HCT116 (cell line): Measurements from ENCODE around the gene SYDE2.

Experiments
- ATF3 ChIP-seq: IDR thresholded peaks from 2 replicates; pipeline ENCODE4 v1.6.1; 2012
- CEBPB ChIP-seq: IDR thresholded peaks from 2 replicates; pipeline ENCODE4 v1.6.1; 2012; ENCODE audit warnings: low read depth
- CTCF ChIP-seq, 3 experiments: fragments of 200-600 bp in 1 of 3; sonication (generic) in 1 of 3; IDR thresholded peaks in 2 of 3; conservative IDR thresholded peaks in 1 of 3; 2 replicates each; pipeline ENCODE4 v1.5.1; 2012 to 2017; ENCODE audit warnings: low read depth in 2 of 3, low read length in 2 of 3, antibody characterized with exemption in 1 of 3, borderline replicate concordance in 1 of 3, control low read depth in 1 of 3, mild to moderate bottlenecking in 1 of 3, mixed read lengths in 1 of 3, mixed run types in 1 of 3, moderate library complexity in 1 of 3; ENCODE audit not compliant: insufficient read depth in 1 of 3
- EZH2 ChIP-seq: fragments of 200-600 bp; sonication (generic); IDR thresholded peaks from 2 replicates; pipeline ENCODE4 v1.6.1; 2017; ENCODE audit warnings: antibody characterized with exemption, mixed run types
- JUND ChIP-seq: IDR thresholded peaks from 2 replicates; pipeline ENCODE4 v1.6.1; 2012
- MAX ChIP-seq: IDR thresholded peaks from 2 replicates; pipeline ENCODE4 v1.6.1; 2012
- POLR2A ChIP-seq: IDR thresholded peaks from 2 replicates; pipeline ENCODE4 v1.7.0; 2011; ENCODE audit warnings: borderline replicate concordance; ENCODE audit not compliant: insufficient read depth, insufficient read length; ENCODE audit errors: extremely low read depth
- POLR2AphosphoS5 ChIP-seq: IDR thresholded peaks from 2 replicates; pipeline ENCODE4 v1.6.1; 2011; ENCODE audit warnings: mild to moderate bottlenecking, low read depth, low read length, moderate library complexity
- RAD21 ChIP-seq: IDR thresholded peaks from 2 replicates; pipeline ENCODE4 v1.6.1; 2012; ENCODE audit warnings: low read depth, mild to moderate bottlenecking
- REST ChIP-seq: IDR thresholded peaks from 2 replicates; pipeline ENCODE4 v1.6.1; 2012; ENCODE audit warnings: low read depth
- SIN3A ChIP-seq: IDR thresholded peaks from 2 replicates; pipeline ENCODE4 v1.6.1; 2012; ENCODE audit warnings: low read depth
- ZFX ChIP-seq: fragments of 450-650 bp; IDR thresholded peaks from 2 replicates; pipeline ENCODE4 v1.6.1; 2017

- TF ChIP-seq JUND (no peak), CTCF (IDR thresholded peaks at IDR 0.05 in 2 of 3, conservative IDR thresholded peaks at IDR 0.05 in 1 of 3; ENCODE audit: borderline replicate concordance in 1 of 3, insufficient read depth in 1 of 3, low read depth in 2 of 3, low read length in 2 of 3) (no peak), REST (no peak), POLR2AphosphoS5 (no peak), EZH2 (no peak), POLR2A (no peak), RAD21 (no peak), ZFX (no peak), SIN3A (no peak), ATF3 (no peak), CEBPB (no peak), MAX (no peak)
Observed at GRCh38 chr1:85132078-85132720, 68.6 kb downstream of the SYDE2 start.
